Activated gamma-delta T cell treated with Interleukin-2 at 50 U/mL for 16 hours (primary cell): ENCODE measurements around the gene TUBA1B.

Experiments used
- DNase-seq: peaks from one replicate; pipeline ENCODE4 v3.0.0-alpha.2; 2020

TUBA1B gene

DNA sequence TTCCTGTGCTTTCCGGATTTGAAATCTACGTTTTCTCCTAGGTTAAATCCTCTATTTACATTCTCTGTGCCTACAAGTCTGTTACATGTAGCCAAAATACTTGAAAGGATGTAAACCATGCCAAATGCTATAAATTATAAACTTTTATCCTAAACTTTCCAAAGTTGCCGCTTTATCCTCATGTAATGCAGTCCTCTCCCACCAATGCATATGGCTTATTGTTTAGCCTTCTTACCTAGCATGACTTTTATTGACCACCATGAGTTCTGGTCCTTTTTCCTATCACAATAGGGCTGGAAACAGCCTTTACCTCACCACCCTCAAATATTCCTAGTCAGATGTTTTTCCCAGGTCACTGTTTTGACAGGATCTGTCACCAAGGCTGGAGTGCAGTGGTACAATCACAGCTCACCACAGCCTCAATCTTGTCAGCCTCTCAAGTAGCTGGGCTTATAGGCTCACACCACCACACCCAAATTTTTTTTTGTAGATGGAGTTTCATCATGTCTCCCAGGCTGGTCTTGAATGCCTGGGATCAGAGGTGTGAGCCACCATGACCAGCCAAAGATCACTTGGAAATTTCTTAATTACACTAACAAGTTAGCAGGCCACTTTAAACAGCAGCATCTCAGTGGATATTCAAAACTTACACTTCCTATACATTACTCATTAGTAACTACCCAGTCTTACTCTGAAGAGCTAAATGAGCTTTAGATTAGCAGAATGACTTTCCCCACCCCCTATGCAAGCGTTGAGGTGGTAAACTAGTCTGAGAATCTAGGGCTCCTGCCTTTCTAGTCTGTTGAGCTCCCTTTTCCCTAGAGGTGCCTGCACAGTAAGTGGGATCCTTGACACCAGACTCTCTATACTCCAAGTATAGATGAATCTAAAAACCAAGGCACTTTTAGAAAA is 4.1 kb downstream of the TUBA1B start:
- DNase-seq = no peak

DNA sequence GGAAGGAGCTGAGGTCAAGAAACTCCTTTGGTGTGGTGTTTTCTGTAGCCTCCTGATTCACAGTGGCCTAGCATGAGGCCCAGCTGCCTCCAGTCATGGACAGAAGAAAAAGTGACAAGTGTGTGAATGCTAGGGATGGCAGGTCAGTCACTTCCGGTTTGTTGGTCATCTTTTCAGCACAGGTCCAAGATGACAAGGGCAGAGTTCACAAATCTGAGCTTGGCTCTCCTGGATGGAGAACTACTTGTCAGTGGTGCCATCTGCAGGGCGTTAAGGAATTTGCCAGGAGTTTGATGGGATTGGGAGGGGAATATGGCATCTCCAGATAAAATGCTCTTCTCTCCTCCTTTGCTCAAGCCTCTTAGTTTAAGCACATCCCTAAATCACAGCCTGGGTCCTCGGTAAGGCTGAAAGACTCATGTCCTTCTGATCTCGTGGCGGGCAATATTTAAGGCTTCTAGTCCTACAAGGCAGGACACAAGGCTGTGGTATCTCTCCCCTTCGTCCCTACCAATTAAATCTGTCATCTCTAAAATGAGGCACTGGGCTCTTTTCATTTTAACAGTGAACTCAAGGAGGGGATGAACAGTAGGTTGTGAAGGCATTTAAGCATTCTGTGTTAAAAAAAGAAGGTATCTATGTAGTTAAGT is 10.0 kb downstream of the TUBA1B start:
- no peak for DNase-seq

DNA sequence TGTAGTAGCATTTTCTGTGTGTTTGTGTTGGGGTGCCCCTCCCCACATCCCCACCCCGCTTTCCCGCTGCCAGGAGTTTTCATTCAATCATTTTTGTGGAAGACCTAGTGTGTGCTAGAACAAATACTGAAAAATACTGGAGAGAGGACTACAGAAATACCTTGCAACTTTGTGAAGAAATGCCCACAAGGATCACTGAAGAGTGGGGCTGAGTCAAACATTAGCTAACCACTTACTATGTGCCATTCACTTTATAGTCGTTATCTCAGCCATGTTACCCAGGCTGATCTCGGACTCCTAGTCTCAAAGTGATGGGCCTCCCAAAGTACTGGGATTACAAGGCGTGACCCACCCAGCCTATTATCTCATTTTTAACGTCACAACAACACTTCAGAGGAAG is 20.0 kb downstream of the TUBA1B start:
- no peak for DNase-seq

DNA sequence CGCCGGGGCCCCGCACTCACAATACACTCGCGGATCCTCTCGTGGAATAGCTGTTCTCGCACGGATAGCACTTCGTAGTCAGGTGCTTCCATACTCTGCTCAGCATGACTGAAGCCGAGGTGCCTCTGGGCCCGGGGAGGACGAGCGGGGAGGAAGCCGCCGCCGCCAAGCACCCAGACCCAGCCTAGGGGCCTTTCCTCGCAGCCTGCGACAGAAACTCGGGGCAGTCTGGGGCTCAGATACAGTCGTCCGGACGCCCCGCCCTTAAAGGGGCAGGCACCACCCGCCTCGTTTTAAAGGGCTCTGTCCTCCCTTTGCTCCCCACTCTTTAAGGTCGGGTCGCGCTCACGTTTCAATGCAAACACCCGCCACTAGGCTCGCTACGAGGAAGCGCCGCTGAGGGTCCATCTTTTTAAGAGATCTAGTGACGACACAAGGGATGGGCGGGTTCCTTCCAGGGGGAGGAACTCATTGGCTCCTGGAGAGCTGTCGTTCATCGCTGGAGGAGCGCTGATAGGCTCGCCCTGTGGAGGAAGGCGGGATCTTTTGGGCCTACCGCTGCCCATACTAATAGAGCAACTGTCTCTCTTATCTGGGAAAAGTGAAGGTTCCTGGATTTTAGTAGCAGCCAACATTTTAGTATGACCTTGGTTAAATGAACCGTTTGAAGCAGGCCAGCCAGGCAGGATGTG is 20.6 kb downstream of the TUBA1B start, which contains the start of gene LMBR1L:
LMBR1L (minus strand) TSS at position 384 of the 692 bp plus-strand sequence; CDS start at position 92, 292 bp downstream.
- peak; percentile 96 for DNase-seq

DNA sequence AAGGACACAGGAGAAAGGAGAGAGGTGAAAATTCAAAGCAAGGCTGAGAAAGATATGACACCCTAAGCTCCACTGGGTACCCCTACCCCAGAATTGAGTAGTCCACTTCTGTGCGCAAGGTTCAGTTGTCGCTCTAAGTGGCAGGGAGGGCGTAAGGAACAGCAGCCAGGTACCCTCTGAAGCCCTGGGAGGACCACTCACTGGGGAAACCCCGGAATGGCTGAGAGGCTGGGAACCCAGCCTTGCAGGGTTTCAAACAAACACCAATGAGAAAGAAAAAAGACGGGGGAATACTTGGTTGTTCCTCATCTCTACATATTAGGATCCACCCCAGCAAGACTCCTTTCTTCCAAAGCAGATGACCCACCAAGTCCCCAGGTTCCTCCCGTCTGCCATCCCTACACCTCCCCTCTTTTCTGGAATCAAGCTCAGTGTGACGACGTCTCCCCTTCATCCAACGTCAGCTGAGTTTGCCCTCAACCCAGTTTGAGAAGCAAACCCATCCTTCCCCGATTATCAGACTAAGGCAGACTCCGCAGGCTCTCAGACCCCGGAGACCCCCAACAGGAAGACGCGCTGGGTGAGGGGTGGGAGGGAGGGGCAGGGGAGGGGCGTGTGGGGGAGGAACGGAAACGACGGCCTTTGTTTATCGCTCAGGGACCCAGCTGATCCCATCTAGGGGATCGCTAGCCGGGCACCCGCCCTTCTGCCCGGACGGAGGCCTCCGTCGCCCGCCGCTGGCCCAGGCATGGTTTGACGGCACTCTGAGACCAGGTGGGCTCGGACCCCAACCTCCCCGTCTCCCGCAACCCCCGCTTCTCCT is 21.3 kb downstream of the TUBA1B start:
- DNase-seq = no peak

DNA sequence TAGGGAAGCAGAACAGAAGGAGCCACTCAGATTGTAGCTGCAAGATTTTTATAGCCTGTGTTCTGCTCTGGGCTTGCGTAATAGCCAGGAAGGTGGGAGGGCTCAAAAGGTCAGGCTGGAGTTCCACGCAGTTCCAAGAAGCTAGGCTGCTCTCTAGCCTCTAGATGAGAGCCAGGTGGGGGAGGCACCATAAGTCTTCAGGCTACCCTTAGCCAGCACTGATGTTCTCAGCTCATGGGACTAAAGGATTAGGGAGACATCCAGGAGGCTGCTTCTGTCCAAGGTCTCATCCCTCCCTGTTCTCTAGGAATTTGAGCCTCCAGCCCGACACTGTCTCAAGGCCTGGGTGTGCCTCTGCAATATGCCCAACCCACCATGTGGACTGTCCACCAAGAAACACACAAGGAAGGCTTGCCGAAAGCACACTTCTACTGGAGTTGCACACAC is 22.2 kb downstream of the TUBA1B start:
- no peak for DNase-seq

DNA sequence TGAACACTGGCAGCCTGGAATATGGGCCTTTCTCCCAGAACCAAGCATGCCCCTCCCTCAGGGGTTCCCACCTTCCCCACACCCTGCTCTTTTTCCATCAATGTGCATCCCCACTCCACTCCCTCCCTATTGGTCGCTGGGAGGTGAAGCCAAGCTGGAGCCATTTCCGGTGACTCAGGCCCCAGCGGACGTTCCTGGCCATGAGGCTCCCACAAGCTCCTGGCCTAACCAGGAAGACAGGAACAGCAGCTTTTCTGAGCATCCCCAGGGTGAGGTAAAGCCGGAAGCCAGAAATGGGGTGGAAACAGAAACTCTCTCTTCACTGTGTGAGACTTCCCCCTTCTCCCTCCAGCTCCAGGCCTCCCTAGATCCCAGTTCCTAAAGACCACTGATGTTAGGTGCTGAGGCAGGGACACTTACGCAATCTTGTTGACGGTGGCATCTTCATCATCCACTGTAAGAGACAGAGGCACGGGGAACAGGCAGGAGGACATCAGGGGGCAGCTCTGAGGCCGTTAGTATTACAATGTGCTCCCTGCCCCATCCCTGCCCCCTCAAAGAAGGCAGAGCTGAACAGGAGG is 25.6 kb downstream of the TUBA1B start:
- no peak for DNase-seq

DNA sequence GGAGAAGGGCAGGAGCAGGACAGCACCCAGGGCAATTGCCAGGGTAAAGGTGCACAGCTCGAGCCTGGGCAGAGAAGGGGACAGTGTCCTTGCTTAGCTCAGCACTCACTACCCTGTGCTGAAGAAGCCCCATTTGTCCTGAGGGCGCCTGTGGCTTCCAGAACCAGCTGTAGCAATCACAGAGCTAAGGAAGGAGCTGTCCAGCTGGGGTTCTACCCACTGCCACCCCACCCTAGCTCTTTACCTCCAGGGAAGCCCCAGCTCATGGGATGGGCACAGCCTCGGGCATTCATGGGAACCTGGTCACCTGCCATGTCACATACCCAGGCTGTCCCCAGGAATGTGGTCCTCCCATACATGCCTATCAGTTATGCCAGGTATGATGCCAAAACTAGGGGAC is 26.4 kb downstream of the TUBA1B start:
- no peak for DNase-seq

DNA sequence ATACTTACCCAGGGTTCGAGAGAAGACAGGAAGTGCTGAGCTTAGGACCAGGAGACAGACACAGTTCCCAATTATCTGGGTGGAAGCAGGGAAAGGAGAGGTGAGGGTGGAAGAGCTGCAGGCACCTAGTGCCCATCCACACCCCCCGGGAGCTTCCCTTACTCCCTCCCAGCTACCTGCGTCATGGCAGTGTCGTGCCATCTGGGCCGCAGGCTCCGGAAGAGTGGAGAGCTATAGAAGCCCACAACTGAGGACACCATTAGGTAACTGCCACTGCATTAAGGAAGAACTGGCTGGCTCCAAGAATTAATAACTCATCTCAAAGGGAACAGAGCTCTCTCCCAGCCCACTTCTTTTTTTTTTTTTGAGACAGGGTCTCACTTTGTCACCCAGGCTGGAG is 30.8 kb downstream of the TUBA1B start:
- DNase-seq = no peak

DNA sequence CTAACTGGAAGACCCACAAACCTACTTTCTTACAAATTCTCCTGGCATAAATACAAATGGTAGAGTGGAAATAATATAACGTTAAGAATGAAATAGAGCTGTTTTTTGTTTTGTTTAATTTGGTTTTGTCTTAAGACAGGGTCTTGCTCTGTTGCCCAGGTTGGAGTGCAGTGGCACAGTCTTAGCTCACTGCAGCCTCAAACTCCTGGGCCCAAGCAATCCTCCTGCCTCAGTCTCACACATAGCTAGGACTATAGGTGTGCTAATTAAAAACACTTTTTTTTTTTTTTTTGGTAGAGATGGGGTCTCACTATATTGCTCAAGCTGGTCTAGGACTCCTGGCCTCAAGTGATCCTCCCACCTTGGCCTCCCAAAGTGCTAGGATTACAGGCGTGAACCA is 32.5 kb downstream of the TUBA1B start:
- no peak for DNase-seq

DNA sequence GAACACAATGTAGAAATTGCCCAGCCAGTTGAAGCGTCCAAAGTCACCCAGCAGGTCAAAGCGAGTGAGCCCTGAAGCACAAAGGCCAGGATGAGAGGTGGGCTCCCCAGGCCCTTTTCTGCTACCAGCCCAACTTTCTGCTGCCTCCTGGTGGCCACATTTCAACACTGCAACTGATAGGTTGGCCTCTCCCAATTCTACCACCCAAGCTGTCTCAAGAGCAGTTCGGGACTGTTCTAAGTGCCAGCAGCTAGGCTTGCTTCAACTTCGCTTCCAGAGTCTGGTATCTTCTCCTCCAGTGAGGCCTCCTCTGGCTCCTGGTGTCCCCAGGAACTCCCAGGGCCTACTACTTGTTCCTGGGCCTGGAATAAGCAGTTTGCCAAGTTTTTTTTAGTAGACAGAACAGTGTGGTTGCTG is 33.2 kb downstream of the TUBA1B start:
- DNase-seq = peak; percentile 51

DNA sequence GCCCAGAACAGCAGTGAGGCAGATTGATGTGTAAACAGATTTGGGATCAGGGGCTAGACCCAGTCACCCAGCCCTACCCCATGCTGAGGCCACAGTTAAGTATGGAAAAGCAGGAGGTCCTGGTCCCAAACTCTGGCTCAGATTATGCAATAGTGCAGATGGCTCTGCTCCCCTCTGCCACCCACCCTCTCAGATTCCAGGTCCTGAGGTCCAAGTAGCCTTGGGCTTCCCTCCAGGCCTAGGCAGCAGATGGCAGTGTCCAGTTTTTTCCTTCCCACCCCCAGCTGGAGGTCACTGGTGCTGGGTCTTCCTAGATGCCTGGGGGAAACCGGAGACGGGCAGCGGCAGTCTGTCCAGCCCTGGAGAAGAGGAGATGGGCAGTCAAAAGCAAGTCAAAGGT is 33.8 kb downstream of the TUBA1B start:
- no peak for DNase-seq

DNA sequence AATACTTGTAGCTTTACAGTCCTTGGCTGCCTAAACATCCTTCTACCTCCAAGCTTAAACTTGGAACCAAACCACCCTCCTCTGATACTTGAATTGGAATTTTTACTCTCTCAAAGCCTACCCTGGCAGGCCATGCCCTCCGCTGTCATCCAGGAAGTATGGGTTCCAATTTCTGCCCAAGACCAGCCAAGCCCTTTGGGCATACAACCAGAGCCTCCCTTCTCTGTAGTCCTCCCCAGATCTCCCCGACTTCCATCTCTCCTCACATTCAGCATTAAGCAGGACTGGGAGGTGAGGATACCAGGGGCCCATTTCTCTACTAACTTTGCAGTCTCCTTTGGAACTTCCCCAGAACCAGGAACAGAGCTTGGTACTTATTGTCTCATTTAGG is 36.2 kb downstream of the TUBA1B start:
- no peak for DNase-seq

DNA sequence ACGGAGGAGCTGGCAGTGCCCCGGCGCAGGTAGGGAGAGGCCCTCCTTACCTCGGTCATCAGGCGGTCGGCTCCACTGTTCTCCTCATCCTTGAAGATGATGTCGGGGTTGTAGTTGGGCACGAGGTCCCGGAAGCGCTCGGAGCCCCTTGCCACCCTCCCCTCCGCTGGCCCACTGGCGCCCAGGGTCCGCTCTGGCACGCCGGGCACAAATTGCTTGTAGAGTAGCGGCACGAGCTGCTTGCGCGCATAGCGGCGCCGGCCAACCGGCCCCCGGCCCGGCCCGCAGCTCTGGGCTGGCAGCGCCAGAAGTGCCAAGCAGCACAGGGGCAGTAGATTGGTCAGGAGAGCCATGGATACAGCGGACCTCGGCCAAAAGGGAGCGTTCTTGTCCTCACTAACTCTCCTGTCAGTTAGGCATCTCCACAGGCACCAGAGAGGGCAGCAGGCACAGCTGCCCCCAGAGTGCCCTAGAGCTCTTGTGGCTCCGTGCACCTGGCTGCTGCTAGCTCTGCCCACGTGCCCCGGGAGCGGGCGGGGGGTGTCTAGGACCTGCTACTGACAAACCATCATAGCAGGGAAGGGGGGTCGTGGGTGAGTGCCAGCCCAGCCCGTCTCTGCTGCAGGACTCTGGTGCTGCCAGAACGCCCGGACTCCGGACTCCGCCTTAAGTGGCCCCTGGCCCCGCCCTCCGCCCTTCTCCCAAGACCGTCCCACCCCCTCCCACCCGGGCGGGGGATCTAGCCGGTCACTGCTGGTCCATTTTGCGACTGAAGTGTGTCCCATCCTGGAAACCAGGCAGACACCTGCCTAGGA is 36.8 kb downstream of the TUBA1B start, which contains the start of gene DHH:
DHH (minus strand) TSS at position 642 of the 815 bp plus-strand sequence; CDS start at position 353, 289 bp downstream.
- DNase-seq = no peak

DNA sequence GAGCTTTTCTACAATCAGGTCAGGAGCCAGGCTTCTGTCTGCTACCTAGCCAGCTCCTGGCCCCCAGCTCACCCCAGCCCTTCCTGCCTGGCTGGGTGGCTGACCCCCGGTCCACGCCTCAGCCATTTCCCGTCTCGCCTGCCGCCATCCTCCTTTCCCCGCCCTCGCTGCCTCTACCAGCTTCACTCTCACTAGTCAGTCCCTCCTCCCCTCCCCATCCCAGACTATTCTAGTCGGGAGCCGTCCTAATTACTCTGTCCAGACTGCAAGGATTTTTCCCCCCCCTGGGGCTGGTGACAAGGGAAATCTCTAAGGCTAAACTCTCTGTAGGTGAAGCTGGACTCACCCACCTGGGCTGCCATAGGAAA is 37.4 kb downstream of the TUBA1B start:
- no peak for DNase-seq

DNA sequence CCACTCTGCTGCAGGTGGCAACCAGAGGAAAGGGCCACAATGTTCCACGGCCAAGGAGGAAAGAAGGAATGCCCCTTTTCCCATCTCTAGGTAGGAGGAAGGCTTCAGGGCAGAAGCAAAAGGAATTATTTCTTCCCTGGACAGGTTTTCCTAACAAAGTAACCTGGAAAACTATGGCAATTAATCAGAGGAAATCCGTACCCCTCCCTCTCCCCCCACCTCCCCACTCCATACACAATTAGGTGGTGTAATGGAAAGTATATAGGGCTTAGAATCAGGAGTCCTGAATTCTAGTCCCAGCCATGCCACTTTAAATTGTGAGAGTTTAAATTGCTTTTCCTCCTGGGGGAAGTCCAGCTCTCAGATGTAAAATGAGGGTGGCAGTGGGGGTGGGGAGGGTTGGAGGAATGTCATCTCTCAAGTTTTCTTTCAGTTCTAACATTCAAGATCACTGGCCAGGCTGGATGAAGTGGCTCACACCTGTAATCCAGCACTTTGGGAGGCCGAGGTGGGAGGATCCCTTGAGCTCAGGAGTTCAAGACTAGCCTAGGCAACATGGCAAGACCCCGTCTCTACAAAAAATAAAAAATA is 38.3 kb downstream of the TUBA1B start:
- no peak for DNase-seq

DNA sequence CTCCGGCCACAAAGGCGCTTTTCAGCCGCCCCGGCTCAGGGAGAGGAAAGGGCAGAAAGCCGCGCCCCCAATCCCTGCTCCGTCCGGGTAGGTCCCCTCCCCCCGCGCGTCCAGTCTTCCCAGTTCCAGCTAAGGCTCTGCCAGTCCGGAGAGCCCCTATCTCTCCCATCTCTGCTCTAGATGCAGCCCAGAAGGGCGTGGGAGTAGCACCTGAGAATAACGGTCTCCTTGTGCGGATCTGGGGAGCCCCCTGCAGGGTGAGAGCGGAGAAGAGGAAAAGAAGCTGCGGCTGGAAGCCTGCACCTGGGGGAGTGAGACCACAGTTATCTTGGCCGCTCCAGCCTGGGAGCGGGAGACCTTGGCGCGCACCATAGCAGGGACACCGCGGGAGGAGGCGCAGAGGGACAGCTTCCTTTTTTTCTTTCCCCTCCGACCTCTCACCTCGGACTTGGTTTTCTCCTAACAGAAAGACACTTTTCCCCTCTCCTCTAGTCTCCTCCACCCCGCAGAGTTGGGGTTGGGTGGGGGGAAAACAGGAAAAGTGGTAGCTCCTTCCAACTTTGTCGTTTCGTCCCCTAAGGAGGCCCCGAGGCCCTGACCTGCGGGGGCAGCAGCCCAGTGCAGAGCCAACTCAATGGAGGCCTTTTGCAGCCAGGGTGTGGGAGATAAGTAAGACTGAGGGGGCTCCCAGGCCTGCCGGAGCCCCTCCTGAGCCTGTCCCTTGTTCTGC is 38.9 kb downstream of the TUBA1B start:
- peak; percentile 35 for DNase-seq

DNA sequence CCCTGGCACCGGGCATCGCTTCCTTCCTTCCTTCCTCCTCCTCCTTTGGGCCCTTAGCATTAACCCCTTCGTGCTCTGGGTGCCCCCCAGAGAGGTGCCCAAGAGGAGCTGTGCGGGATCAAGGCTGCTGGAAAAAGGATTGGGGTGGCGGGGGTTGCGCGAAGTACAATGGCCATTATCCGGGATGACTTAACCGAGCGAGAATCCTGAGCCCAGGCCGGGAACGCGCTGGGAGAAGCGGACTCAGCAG is 39.4 kb downstream of the TUBA1B start:
- no peak for DNase-seq

DNA sequence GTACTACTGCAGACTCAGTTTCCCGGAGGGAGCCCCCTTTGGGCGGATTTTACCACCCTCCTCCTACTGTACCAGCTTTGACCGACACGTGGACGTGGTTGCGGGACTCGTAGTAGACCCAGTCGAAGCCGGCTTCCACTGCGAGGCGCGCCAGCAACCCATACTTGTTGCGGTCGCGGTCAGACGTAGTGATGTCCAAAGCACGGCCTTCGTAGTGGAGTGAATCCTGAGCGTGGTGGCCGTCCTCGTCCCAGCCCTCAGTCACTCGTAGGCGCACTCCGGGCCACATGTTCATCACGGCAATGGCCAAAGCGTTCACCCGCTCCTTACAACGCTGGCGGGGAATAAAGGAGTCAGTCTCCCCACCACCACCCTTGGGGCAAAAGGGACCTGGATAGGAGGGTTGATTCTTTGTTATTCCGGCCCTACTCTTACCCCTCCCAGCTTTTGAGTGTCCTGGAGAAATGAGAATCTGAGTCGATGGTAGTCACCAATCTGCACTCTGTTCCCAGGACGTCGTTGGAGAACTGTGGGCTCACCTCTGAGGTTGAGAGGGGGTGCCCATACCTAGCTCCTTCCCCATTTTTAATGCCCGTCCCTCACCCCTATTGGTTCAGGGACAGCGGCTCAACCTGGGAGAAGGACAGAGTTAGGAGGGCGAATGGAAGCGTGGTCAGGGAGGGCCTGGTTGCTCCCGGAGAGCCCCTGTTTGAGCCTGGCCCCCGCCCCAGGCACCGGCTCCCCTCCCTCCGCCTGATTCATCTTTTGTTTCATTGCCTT is 39.9 kb downstream of the TUBA1B start:
- DNase-seq = no peak
